ENCODE measurements around the gene UROD.

DNA sequence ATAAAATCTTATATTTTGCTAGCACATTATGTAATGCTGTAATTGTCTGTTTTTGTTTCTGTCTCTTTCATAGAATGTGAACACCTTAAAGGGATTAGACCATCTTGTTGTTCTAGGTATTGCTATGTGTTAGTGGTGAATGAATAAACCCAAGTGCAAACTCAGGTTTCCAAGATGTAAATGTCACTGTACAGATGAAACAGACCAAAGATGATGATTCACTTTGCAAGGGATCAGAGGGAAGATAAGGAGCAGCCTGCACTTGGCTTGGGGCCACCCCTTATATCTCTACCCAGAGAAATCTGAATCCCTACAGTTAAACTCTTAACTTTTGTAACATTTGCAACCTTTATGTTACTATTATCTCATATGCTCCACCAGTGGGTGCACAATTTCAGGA lies 25.4 kb downstream of the UROD start:
- no peak for TF ChIP-seq POLR2A (IDR thresholded peaks at IDR 0.05; ENCODE audit: low read depth)
- TF ChIP-seq, protein P1, sequence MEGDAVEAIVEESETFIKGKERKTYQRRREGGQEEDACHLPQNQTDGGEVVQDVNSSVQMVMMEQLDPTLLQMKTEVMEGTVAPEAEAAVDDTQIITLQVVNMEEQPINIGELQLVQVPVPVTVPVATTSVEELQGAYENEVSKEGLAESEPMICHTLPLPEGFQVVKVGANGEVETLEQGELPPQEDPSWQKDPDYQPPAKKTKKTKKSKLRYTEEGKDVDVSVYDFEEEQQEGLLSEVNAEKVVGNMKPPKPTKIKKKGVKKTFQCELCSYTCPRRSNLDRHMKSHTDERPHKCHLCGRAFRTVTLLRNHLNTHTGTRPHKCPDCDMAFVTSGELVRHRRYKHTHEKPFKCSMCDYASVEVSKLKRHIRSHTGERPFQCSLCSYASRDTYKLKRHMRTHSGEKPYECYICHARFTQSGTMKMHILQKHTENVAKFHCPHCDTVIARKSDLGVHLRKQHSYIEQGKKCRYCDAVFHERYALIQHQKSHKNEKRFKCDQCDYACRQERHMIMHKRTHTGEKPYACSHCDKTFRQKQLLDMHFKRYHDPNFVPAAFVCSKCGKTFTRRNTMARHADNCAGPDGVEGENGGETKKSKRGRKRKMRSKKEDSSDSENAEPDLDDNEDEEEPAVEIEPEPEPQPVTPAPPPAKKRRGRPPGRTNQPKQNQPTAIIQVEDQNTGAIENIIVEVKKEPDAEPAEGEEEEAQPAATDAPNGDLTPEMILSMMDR (IDR thresholded peaks at IDR 0.05), result no peak
- no peak for TF ChIP-seq EP300 (IDR thresholded peaks at IDR 0.05)

Measured in esophagus muscularis mucosa (tissue), 4 donors.